DND-41 (cell line): ENCODE measurements around the gene ICA1.

Experiments used
- ATAC-seq: fragments of 200-7000 bp; cut with Tn5 transposase; 3 replicates; pipeline ENCODE4 v1.9.1; 2021; ENCODE audit warnings: low read depth; ENCODE audit not compliant: insufficient read depth
- DNase-seq: peaks from one replicate; pipeline ENCODE4 v3.0.0-alpha.2; 2020
- H2AFZ ChIP-seq: 2 replicates; pipeline ENCODE4 v1.6.0; 2012; ENCODE audit warnings: low read depth, low read length
- H3K27ac ChIP-seq: 2 replicates; pipeline ENCODE4 v1.5.1; 2012; ENCODE audit warnings: low read length, inconsistent platforms
- H3K27me3 ChIP-seq: fragments of 200-600 bp; sonication (generic); 2 replicates; pipeline ENCODE4 v1.6.0; 2012; ENCODE audit warnings: low read length, mild to moderate bottlenecking, inconsistent platforms; ENCODE audit not compliant: insufficient read depth, poor library complexity
- H3K36me3 ChIP-seq: 2 replicates; pipeline ENCODE4 v1.5.1; 2012; ENCODE audit warnings: low read length, inconsistent platforms; ENCODE audit not compliant: insufficient read depth
- H3K4me1 ChIP-seq: 2 replicates; pipeline ENCODE4 v1.5.1; 2012; ENCODE audit warnings: mild to moderate bottlenecking, low read length; ENCODE audit not compliant: insufficient read depth
- H3K4me2 ChIP-seq: 2 replicates; pipeline ENCODE4 v1.6.0; 2012; ENCODE audit warnings: mild to moderate bottlenecking, moderate library complexity, low read length, inconsistent platforms; ENCODE audit not compliant: insufficient read depth
- H3K4me3 ChIP-seq, 2 experiments: fragments of 200-600 bp in 1 of 2; shearing (Covaris generic) in 1 of 2; 2 replicates each; pipeline ENCODE4 v1.5.1; 2012 to 2016; ENCODE audit warnings: inconsistent platforms in 2 of 2, low read length in 2 of 2, mild to moderate bottlenecking in 2 of 2, low read depth in 1 of 2, moderate library complexity in 1 of 2
- H3K79me2 ChIP-seq: 2 replicates; pipeline ENCODE4 v1.6.0; 2012; ENCODE audit warnings: low read length, inconsistent platforms; ENCODE audit not compliant: insufficient read depth
- H3K9ac ChIP-seq: 2 replicates; pipeline ENCODE4 v1.6.0; 2012; ENCODE audit warnings: low read depth, mild to moderate bottlenecking, inconsistent platforms, low read length, moderate library complexity
- H3K9me3 ChIP-seq: 2 replicates; pipeline ENCODE4 v1.5.1; 2012; ENCODE audit warnings: low read length, moderate library complexity, mild to moderate bottlenecking, inconsistent platforms; ENCODE audit not compliant: insufficient read depth, severe bottlenecking
- H4K20me1 ChIP-seq: 2 replicates; pipeline ENCODE4 v1.6.0; 2012; ENCODE audit warnings: low read length; ENCODE audit not compliant: insufficient read depth
- EZH2 ChIP-seq: IDR thresholded peaks from 3 replicates; pipeline ENCODE4 v1.6.1; 2012; ENCODE audit warnings: borderline replicate concordance, low read depth, mild to moderate bottlenecking, moderate library complexity, low read length, inconsistent platforms; ENCODE audit not compliant: severe bottlenecking
- TF ChIP-seq, protein P1 (sequence below): IDR thresholded peaks from 2 replicates; pipeline ENCODE4 v1.5.1; 2012; ENCODE audit warnings: borderline replicate concordance, low read length, moderate library complexity, mild to moderate bottlenecking; ENCODE audit not compliant: poor library complexity, severe bottlenecking; ENCODE audit errors: extremely low read depth

ICA1 gene

DNA sequence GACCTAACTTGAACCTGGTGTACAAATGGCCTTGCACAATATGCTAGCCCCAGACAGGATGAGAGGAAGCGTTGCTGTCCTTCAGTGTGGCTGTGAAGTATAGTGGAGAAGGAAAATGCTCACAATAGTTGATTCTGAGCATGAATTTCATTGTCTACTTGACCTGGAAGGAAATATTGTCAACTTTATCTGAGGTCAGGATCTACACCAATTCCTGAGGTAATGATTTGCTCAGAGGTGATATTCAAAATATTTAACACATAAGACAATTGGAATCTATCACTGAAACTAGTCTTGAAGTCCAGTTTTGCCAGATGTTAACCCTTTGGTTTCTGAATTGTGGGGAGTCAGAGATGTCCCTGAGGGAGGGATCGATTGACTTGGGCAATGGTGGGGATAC lies 20.9 kb upstream of the ICA1 start:
- TF ChIP-seq, protein P1, sequence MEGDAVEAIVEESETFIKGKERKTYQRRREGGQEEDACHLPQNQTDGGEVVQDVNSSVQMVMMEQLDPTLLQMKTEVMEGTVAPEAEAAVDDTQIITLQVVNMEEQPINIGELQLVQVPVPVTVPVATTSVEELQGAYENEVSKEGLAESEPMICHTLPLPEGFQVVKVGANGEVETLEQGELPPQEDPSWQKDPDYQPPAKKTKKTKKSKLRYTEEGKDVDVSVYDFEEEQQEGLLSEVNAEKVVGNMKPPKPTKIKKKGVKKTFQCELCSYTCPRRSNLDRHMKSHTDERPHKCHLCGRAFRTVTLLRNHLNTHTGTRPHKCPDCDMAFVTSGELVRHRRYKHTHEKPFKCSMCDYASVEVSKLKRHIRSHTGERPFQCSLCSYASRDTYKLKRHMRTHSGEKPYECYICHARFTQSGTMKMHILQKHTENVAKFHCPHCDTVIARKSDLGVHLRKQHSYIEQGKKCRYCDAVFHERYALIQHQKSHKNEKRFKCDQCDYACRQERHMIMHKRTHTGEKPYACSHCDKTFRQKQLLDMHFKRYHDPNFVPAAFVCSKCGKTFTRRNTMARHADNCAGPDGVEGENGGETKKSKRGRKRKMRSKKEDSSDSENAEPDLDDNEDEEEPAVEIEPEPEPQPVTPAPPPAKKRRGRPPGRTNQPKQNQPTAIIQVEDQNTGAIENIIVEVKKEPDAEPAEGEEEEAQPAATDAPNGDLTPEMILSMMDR = no peak
- no peak for TF ChIP-seq EZH2

GRCh38 chr7:8282162-8282561 lies 20.2 kb upstream of the ICA1 start:
- Histone ChIP-seq H2AFZ (no peak overlapping the region), H3K4me2 (no peak overlapping the region), H3K4me3 (no peak overlapping the region), H3K79me2 (no peaks in the 10 kb centered on the region), H3K4me1 (no peaks in the 10 kb centered on the region), H3K9me3 (no peaks in the 10 kb centered on the region), H4K20me1 (no peaks in the 10 kb centered on the region), H3K9ac (no peak overlapping the region), H3K27ac (no peak overlapping the region), H3K27me3 (no peaks in the 10 kb centered on the region), H3K36me3 (no peaks in the 10 kb centered on the region)
- TF ChIP-seq, protein P1 = no peak
- TF ChIP-seq EZH2 = no peak
- ATAC-seq (no peak), DNase-seq (no peak)

More for the DNA sequence above, 20.9 kb upstream of the ICA1 start:
- Histone ChIP-seq H3K4me1 (no peaks in the 10 kb centered on the region), H3K4me3 (no peak overlapping the region), H3K36me3 (no peaks in the 10 kb centered on the region), H3K79me2 (no peaks in the 10 kb centered on the region), H3K27ac (no peak overlapping the region), H3K9ac (no peak overlapping the region), H2AFZ (no peak overlapping the region), H3K4me2 (no peak overlapping the region), H3K9me3 (no peaks in the 10 kb centered on the region), H3K27me3 (peaks cover under 1% of the 10 kb centered on the region), H4K20me1 (no peaks in the 10 kb centered on the region)
- no peak for ATAC-seq
- no peak for DNase-seq

DNA sequence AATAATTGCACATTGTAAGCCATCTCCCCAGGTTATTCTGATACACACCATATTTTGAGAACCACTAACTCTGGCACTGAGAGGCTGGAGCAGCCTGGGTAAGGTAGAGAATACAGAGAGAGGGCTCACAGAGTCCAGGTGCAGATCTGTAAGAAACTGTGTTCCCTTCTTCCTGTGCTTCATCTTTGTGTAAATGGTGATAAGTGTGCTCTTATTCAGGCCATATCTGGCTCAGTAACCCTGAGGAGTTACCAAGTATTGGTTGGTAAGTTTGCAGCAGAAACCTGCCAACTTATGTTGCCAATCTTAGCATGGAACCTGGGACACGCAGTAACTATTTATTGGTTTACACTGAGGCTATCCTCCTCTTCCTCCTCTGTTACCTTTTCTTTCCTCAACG lies 16.2 kb upstream of the ICA1 start:
- DNase-seq (no peak), ATAC-seq (no peak)
- Histone ChIP-seq H3K9me3 (no peaks in the 10 kb centered on the region), H3K4me2 (no peak overlapping the region), H2AFZ (no peak overlapping the region), H3K27me3 (peaks cover 9% of the 10 kb centered on the region), H3K9ac (no peak overlapping the region), H3K36me3 (no peaks in the 10 kb centered on the region), H3K4me1 (no peaks in the 10 kb centered on the region), H3K79me2 (no peaks in the 10 kb centered on the region), H3K27ac (no peak overlapping the region), H4K20me1 (no peaks in the 10 kb centered on the region), H3K4me3 (no peak overlapping the region)
- TF ChIP-seq, protein P1 = no peak
- TF ChIP-seq EZH2 = no peak

DNA sequence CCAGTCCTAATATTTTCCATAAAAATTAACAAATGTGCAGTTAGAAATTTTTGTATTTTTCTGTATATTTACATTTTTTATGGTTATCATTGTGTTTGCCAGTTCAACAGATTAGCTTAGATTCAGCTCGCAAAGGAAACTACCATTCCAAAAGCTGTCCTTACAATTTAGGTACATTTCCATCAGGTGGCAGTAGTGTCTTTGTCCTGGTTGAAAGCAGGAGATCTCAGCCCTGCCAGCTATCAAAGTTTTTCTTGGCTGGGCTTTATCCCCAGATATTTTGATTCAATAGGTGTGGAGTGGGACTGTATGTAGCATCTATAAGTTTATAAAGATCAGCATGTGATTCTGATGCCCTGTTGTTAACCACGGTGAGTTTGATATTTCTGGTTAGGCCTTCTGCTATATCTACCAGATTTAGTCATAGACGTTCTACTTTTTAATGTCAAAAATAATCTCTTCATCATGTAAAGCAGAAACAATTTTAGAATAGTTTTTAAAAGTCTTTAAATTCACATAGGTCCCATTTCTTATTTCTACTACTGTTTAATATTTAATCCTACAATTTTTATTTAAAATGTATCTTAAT lies 15.5 kb upstream of the ICA1 start:
- Histone ChIP-seq H4K20me1 (no peaks in the 10 kb centered on the region), H3K4me3 (no peak overlapping the region), H3K27me3 (peaks cover 9% of the 10 kb centered on the region), H3K9ac (no peak overlapping the region), H3K36me3 (no peaks in the 10 kb centered on the region), H2AFZ (no peak overlapping the region), H3K4me1 (no peaks in the 10 kb centered on the region), H3K9me3 (no peaks in the 10 kb centered on the region), H3K79me2 (no peaks in the 10 kb centered on the region), H3K4me2 (no peak overlapping the region), H3K27ac (no peak overlapping the region)
- no peak for DNase-seq
- no peak for ATAC-seq
- TF ChIP-seq EZH2 = no peak
- TF ChIP-seq, protein P1 = peak; percentile 45
